Natural killer cell (primary cell): ENCODE measurements around the gene MAP1S. TPM values are rescaled to one million over a fixed set of nuclear protein-coding genes. Genes with fewer than 3 reads are reported as not detected.

Experiments used
- ATAC-seq, 3 donors: fragments of 150-1000 bp in 2 of 3; fragments of 200-7000 bp in 1 of 3; cut with Tn5 transposase; 1 replicate in 1 of 3; 2 replicates in 2 of 3; pipeline ENCODE4 v1.10.0; 2021; ENCODE audit warnings: mild to moderate bottlenecking in 2 of 3, moderate library complexity in 2 of 3
- DNase-seq, 2 donors: peaks; one replicate each; pipeline versions ENCODE4 v3.0.0 to v3.0.0-alpha.2; 2013 to 2021; ENCODE audit warnings: mixed read lengths in 1 of 2
- H3K27ac ChIP-seq: one replicate; pipeline ENCODE4 v1.5.1; 2013; ENCODE audit warnings: mild to moderate bottlenecking, low read length
- H3K27me3 ChIP-seq: one replicate; pipeline ENCODE4 v1.6.1; 2013; ENCODE audit warnings: low read length; ENCODE audit not compliant: control insufficient read depth, insufficient read depth
- H3K36me3 ChIP-seq: one replicate; pipeline ENCODE4 v1.6.1; 2013; ENCODE audit warnings: low read length; ENCODE audit not compliant: control insufficient read depth, insufficient read depth
- H3K4me1 ChIP-seq: one replicate; pipeline ENCODE4 v1.6.1; 2013; ENCODE audit warnings: low read length; ENCODE audit not compliant: control insufficient read depth, insufficient read depth
- H3K4me3 ChIP-seq: one replicate; pipeline ENCODE4 v1.5.1; 2013; ENCODE audit warnings: low read length
- H3K9me3 ChIP-seq: one replicate; pipeline ENCODE4 v1.6.1; 2013; ENCODE audit warnings: low read length; ENCODE audit not compliant: control insufficient read depth, insufficient read depth
- H3K27ac Mint-ChIP-seq, 2 donors: one replicate each; pipeline ENCODE4 v1.8.0; 2022; ENCODE audit warnings: mild to moderate bottlenecking in 2 of 2, mixed read lengths in 2 of 2, moderate library complexity in 1 of 2
- H3K27me3 Mint-ChIP-seq, 2 donors: one replicate each; pipeline ENCODE4 v1.8.0; 2022; ENCODE audit warnings: low read depth in 2 of 2, mixed read lengths in 2 of 2
- H3K36me3 Mint-ChIP-seq: one replicate; pipeline ENCODE4 v1.8.0; 2022; ENCODE audit warnings: mixed read lengths
- H3K4me1 Mint-ChIP-seq, 2 donors: one replicate each; pipeline ENCODE4 v1.8.0; 2022; ENCODE audit warnings: mixed read lengths in 2 of 2
- H3K4me3 Mint-ChIP-seq: one replicate; pipeline ENCODE4 v1.8.0; 2022; ENCODE audit warnings: mild to moderate bottlenecking, moderate library complexity, mixed read lengths
- H3K9me3 Mint-ChIP-seq, 2 donors: one replicate each; pipeline ENCODE4 v1.8.0; 2022; ENCODE audit warnings: mixed read lengths in 2 of 2
- WGBS: methylation state at CpG from one replicate; pipeline ENCODE4 v1.1.7; 2013; ENCODE audit warnings: missing lambda C conversion rate; ENCODE audit not compliant: insufficient coverage; 5-methylcytosine and 5-hydroxymethylcytosine counted together
- intact Hi-C: fragments of 100-400 bp; cut with micrococcal nuclease; formaldehyde crosslinking; loops from one replicate; pipeline ENCODE4 v1.14.2; 2022
- total RNA-seq, 4 donors: library from RNA; stranded (reverse); fragments of 120-200 nt in 1 of 4; gene quantifications; one replicate each; pipeline versions ENCODE4 v1.2.3 to v1.2.4, GENCODE V29; 2013 to 2022
- TF ChIP-seq, protein P1 (sequence below): fragments of 200-600 bp; IDR thresholded peaks from one replicate; pipeline ENCODE4 v1.8.0; 2022; ENCODE audit warnings: antibody characterized with exemption

Gene MAP1S
- total RNA-seq, 3 donors from 2014 or later (not counting 1 experiment from before 2014, with no cell fraction given): 41.0 to 59.4 (median 45.8) TPM

DNA sequence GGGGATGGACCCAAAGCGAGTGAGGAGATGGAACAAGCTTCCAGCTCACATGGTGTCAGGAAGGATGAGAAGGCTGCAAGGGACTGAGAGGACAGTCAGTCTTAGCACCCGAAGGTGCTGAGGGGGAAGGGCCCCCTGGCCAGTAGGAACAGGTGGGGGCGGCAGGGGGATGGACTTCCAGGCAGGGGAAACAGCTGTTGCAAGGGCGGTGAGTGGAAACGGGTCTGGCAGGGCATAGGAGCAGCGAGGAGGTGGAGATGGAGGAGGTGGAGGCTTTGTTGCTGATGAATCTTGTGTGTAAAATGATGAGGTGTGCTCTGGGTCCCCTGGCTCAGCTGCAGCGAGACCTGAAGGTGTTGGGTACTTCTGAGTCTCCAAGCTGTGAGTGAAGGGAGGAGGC is 1.2 kb downstream of the MAP1S start:
- no peak for DNase-seq
- H3K4me3 ChIP-seq: peak overlapping the region; percentile 93
- H3K36me3 Mint-ChIP-seq: no peaks in the 10 kb centered on the region

GRCh38 chr19:17721111-17721628 is 1.9 kb downstream of the MAP1S start:
- 81% methylated on average over 11 of the region's 12 CpGs for WGBS
- no peak for ATAC-seq
- intact Hi-C loops: no loop called here
- TF ChIP-seq, protein P1, sequence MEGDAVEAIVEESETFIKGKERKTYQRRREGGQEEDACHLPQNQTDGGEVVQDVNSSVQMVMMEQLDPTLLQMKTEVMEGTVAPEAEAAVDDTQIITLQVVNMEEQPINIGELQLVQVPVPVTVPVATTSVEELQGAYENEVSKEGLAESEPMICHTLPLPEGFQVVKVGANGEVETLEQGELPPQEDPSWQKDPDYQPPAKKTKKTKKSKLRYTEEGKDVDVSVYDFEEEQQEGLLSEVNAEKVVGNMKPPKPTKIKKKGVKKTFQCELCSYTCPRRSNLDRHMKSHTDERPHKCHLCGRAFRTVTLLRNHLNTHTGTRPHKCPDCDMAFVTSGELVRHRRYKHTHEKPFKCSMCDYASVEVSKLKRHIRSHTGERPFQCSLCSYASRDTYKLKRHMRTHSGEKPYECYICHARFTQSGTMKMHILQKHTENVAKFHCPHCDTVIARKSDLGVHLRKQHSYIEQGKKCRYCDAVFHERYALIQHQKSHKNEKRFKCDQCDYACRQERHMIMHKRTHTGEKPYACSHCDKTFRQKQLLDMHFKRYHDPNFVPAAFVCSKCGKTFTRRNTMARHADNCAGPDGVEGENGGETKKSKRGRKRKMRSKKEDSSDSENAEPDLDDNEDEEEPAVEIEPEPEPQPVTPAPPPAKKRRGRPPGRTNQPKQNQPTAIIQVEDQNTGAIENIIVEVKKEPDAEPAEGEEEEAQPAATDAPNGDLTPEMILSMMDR: no peak
- Mint-ChIP-seq H3K9me3 (no peaks in the 10 kb centered on the region), H3K36me3 (no peaks in the 10 kb centered on the region), H3K4me3 (peak overlapping the region; percentile 88), H3K4me1 (peaks cover 25 to 53% of the 10 kb centered on the region in 2 donors), H3K27ac (peak overlapping the region in 1 of 2 donors; percentile 86), H3K27me3 (peaks cover 0 to 3% of the 10 kb centered on the region in 2 donors)
- Histone ChIP-seq H3K36me3 (peaks cover 27% of the 10 kb centered on the region), H3K4me1 (peaks cover 40% of the 10 kb centered on the region), H3K27ac (no peak overlapping the region), H3K4me3 (no peak overlapping the region), H3K27me3 (no peaks in the 10 kb centered on the region), H3K9me3 (no peaks in the 10 kb centered on the region)
- DNase-seq: no peak

More for the DNA sequence above, 1.2 kb downstream of the MAP1S start:
- ATAC-seq: no peak
- Histone ChIP-seq H3K36me3 (peaks cover 21% of the 10 kb centered on the region), H3K9me3 (no peaks in the 10 kb centered on the region), H3K4me1 (peaks cover 40% of the 10 kb centered on the region), H3K27me3 (no peaks in the 10 kb centered on the region), H3K27ac (no peak overlapping the region)
- Mint-ChIP-seq H3K4me1 (peaks cover 25 to 52% of the 10 kb centered on the region in 2 donors), H3K27ac (peak overlapping the region; percentile 68 to 86), H3K27me3 (peaks cover 0 to 3% of the 10 kb centered on the region in 2 donors), H3K4me3 (peak overlapping the region; percentile 88), H3K9me3 (no peaks in the 10 kb centered on the region)
- TF ChIP-seq, protein P1: no peak
- intact Hi-C loops: no loop called here
- WGBS: 23% methylated on average over 7 of the region's 7 CpGs

GRCh38 chr19:17721821-17722220 is 2.5 kb downstream of the MAP1S start:
- Mint-ChIP-seq H3K4me3 (peak overlapping the region; percentile 1), H3K4me1 (peaks cover 25 to 53% of the 10 kb centered on the region in 2 donors), H3K9me3 (no peaks in the 10 kb centered on the region), H3K27ac (peak overlapping the region in 1 of 2 donors; percentile 86), H3K27me3 (peaks cover 0 to 3% of the 10 kb centered on the region in 2 donors), H3K36me3 (no peaks in the 10 kb centered on the region)
- Histone ChIP-seq H3K27me3 (no peaks in the 10 kb centered on the region), H3K4me3 (no peak overlapping the region), H3K27ac (no peak overlapping the region), H3K9me3 (no peaks in the 10 kb centered on the region), H3K4me1 (peaks cover 40% of the 10 kb centered on the region), H3K36me3 (peaks cover 31% of the 10 kb centered on the region)
- DNase-seq (no peak), ATAC-seq (no peak)
- WGBS: 46% methylated on average over 8 of the region's 8 CpGs
- TF ChIP-seq, protein P1: no peak
- intact Hi-C loops: no loop called here
